Mesenteric fat pad (tissue), 1 donor: Measurements from ENCODE around the gene PYGB. TPM values are rescaled to one million over a fixed set of nuclear protein-coding genes. Genes with fewer than 3 reads are reported as not detected.

Experiments
- DNase-seq: peaks from one replicate; pipeline ENCODE4 v3.0.0-alpha.2; 2020; ENCODE audit warnings: low spot score
- total RNA-seq: library from RNA; stranded (reverse); fragmentation: NEBNext Ultra II Directional; extraction: Animal tissue kit (Norgen Biotek cat#: 25700); gene quantifications from one replicate; pipeline ENCODE4 v1.2.1, GENCODE V29; 2021
- donor health status: DM: yes; HTN: yes; CAD: no.

Gene PYGB
- total RNA-seq, 1 donor from 2014 or later, result 121 TPM

- DNase-seq, result peak; percentile 65
Observed at GRCh38 chr20:25269057-25269832, 21.4 kb downstream of the PYGB start.

- DNase-seq, result peak; percentile 53
Observed at GRCh38 chr20:25269833-25270170, 21.9 kb downstream of the PYGB start.

GRCh38 chr20:25270829-25271251 lies 23.0 kb downstream of the PYGB start:
- DNase-seq, result peak; percentile 69

- DNase-seq, result peak; percentile 53
Observed at GRCh38 chr20:25271486-25272222, 23.8 kb downstream of the PYGB start.

- DNase-seq, result no peak
Observed at GRCh38 chr20:25272223-25273000, 24.5 kb downstream of the PYGB start.

- peak; percentile 82 for DNase-seq
Observed at GRCh38 chr20:25273046-25273445, 25.2 kb downstream of the PYGB start.

- peak; percentile 60 for DNase-seq
Observed at GRCh38 chr20:25273541-25274358, 25.9 kb downstream of the PYGB start.

- peak; percentile 87 for DNase-seq
Observed at GRCh38 chr20:25274481-25274880, 26.6 kb downstream of the PYGB start.

GRCh38 chr20:25274891-25275812 lies 27.3 kb downstream of the PYGB start:
- peak; percentile 82 for DNase-seq

GRCh38 chr20:25275813-25276532 lies 28.1 kb downstream of the PYGB start:
- DNase-seq, result peak; percentile 81

- DNase-seq, result peak; percentile 88
Observed at GRCh38 chr20:25276533-25277050, 28.7 kb downstream of the PYGB start.

GRCh38 chr20:25277051-25277801 lies 29.3 kb downstream of the PYGB start:
- peak; percentile 85 for DNase-seq

GRCh38 chr20:25277941-25278521 lies 30.1 kb downstream of the PYGB start:
- DNase-seq, result peak; percentile 88

GRCh38 chr20:25278636-25279361 lies 30.9 kb downstream of the PYGB start:
- peak; percentile 62 for DNase-seq

- peak; percentile 69 for DNase-seq
Observed at GRCh38 chr20:25279403-25279802, 31.5 kb downstream of the PYGB start.

GRCh38 chr20:25280051-25280573 lies 32.2 kb downstream of the PYGB start:
- DNase-seq, result peak; percentile 87
